TTC549 (cell line): ENCODE measurements around the gene ANXA6.

Experiments used
- FAIRE-seq: peaks from 2 replicates; lab custom pipeline; 2012; peaks lifted over from hg19 to GRCh38; lab: Jason Lieb, UNC

The ANXA6 gene

GRCh38 chr5:151127926-151128325, 29.7 kb downstream of the ANXA6 start:
- FAIRE-seq: no peak

GRCh38 chr5:151126199-151126645, 31.4 kb downstream of the ANXA6 start:
- FAIRE-seq: no peak

- no peak for FAIRE-seq
Observed at GRCh38 chr5:151125421-151125820, 32.2 kb downstream of the ANXA6 start.

GRCh38 chr5:151123897-151124751, 33.5 kb downstream of the ANXA6 start:
- FAIRE-seq: no peak

GRCh38 chr5:151122828-151123227, 34.8 kb downstream of the ANXA6 start:
- no peak for FAIRE-seq

GRCh38 chr5:151121665-151122064, 35.9 kb downstream of the ANXA6 start:
- no peak for FAIRE-seq

GRCh38 chr5:151121095-151121494, 36.5 kb downstream of the ANXA6 start:
- no peak for FAIRE-seq

- no peak for FAIRE-seq
Observed at GRCh38 chr5:151118913-151119575, 38.5 kb downstream of the ANXA6 start.

GRCh38 chr5:151115272-151115905, 42.2 kb downstream of the ANXA6 start:
- no peak for FAIRE-seq

GRCh38 chr5:151113651-151114050, 43.9 kb downstream of the ANXA6 start:
- FAIRE-seq: no peak

- no peak for FAIRE-seq
Observed at GRCh38 chr5:151110992-151111391, 46.6 kb downstream of the ANXA6 start.

GRCh38 chr5:151110122-151110681, 47.4 kb downstream of the ANXA6 start:
- FAIRE-seq: no peak

GRCh38 chr5:151108566-151108965, 49.0 kb downstream of the ANXA6 start:
- FAIRE-seq: no peak

- FAIRE-seq: no peak
Observed at GRCh38 chr5:151107738-151108520, 49.6 kb downstream of the ANXA6 start.

GRCh38 chr5:151107084-151107483, 50.5 kb downstream of the ANXA6 start:
- FAIRE-seq: no peak

- FAIRE-seq: no peak
Observed at GRCh38 chr5:151106509-151106908, 51.1 kb downstream of the ANXA6 start.

- no peak for FAIRE-seq
Observed at GRCh38 chr5:151106043-151106442, 51.5 kb downstream of the ANXA6 start.

GRCh38 chr5:151105561-151105960, 52.0 kb downstream of the ANXA6 start:
- no peak for FAIRE-seq

- no peak for FAIRE-seq
Observed at GRCh38 chr5:151104795-151105194, 52.8 kb downstream of the ANXA6 start.

GRCh38 chr5:151101746-151102145, 55.8 kb downstream of the ANXA6 start:
- no peak for FAIRE-seq

- no peak for FAIRE-seq
Observed at GRCh38 chr5:151101151-151101550, 56.4 kb downstream of the ANXA6 start.

- FAIRE-seq: no peak
Observed at GRCh38 chr5:151100681-151101080, 56.9 kb downstream of the ANXA6 start.
